Left lung (tissue), 10 donors: ENCODE results near the gene SAMM50. TPM values are rescaled to one million over a fixed set of nuclear protein-coding genes. Genes with fewer than 3 reads are reported as not detected.

Experiments used
- ATAC-seq: fragments of 200-7000 bp; cut with Tn5 transposase; one replicate; pipeline ENCODE4 v1.9.1; 2020; ENCODE audit warnings: moderate library complexity
- DNase-seq, 4 donors: peaks; one replicate each; pipeline ENCODE4 v3.0.0-alpha.2; 2013 to 2020
- H3K27ac ChIP-seq, 2 donors: fragments of 200-600 bp; sonication (generic) in 1 of 2; one replicate each; pipeline versions ENCODE4 v1.5.0 to v1.8.0; 2020 to 2021
- H3K27me3 ChIP-seq, 2 donors: fragments of 200-600 bp; sonication (generic) in 1 of 2; one replicate each; pipeline versions ENCODE4 v1.5.0 to v1.8.0; 2020 to 2021
- H3K36me3 ChIP-seq, 2 donors: fragments of 200-600 bp; sonication (generic) in 1 of 2; one replicate each; pipeline versions ENCODE4 v1.5.0 to v1.8.0; 2020 to 2021
- H3K4me1 ChIP-seq, 2 donors: fragments of 200-600 bp; one replicate each; pipeline ENCODE4 v1.8.0; 2021
- H3K4me3 ChIP-seq, 2 donors: fragments of 200-600 bp; sonication (generic) in 1 of 2; one replicate each; pipeline versions ENCODE4 v1.5.0 to v1.8.0; 2020 to 2021; ENCODE audit warnings: mild to moderate bottlenecking in 1 of 2
- H3K9me3 ChIP-seq, 2 donors: fragments of 200-600 bp; sonication (generic) in 1 of 2; one replicate each; pipeline versions ENCODE4 v1.5.0 to v1.8.0; 2020 to 2021
- intact Hi-C, 2 donors: fragments of 100-400 bp; cut with DNase I; formaldehyde crosslinking; loops; one replicate each; pipeline versions ENCODE4 v1.11.2 to v1.14.2; 2022
- polyA plus RNA-seq, 6 donors: library from polyadenylated mRNA; unstranded; fragments of 120-200 nt; gene quantifications; one replicate each; pipeline ENCODE4 v1.2.1, GENCODE V29; 2013; ENCODE audit not compliant: insufficient read length in 6 of 6
- total RNA-seq, 2 donors: library from RNA; stranded (reverse); fragmentation: NEBNext Ultra II Directional; extraction: Animal tissue kit (Norgen Biotek cat#: 25700); gene quantifications; one replicate each; pipeline ENCODE4 v1.2.1, GENCODE V29; 2021
- TF ChIP-seq, protein P1 (sequence below), 2 donors: fragments of 200-600 bp; sonication (generic) in 1 of 2; IDR thresholded peaks; one replicate each; pipeline versions ENCODE4 v1.5.0 to v1.8.0; 2021; ENCODE audit warnings: antibody characterized with exemption in 2 of 2
- donor health status: DM: no; HTN: yes; CAD: no.
- donor health status: DM: no; HTN: no; CAD: no.

Gene SAMM50
- total and polyA plus RNA-seq, 8 donors = 23.3 to 66.6 (median 62.3) TPM

DNA sequence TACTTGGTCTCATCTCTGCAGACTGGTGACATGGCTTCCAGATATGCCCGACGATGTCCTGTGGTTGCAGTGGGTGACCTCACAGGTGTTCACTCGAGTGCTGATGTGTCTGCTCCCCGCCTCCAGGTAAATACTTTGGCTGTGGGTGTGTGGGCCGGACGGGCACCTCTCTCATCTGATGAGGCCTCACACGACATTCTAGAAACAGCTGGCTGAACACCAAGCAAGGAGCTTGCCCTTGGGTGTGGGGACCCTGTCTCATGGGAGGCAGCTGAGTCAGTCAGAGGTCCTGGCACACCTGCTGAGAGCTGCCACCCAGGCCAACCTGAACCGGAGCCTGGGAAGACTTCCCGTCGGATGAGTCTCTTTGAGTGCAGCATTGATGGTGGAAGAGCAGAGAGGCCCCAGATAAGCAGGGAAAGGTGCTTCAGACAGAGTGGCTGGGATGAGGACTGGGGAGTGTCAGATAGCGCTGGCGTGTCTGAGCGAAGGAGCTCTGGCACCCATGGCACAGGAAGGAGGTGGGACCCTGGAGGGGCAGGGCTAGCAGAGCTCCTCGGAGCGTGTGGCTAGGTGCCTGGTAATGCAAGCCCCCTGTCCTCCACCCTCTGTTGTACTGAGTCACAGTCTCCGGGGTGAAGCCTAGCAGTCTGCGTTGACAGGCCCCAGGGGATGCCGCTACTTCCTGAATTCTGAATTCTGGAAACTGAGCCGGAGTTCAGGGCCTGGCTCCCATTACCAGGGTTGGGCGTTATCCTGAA lies 10.4 kb upstream of the SAMM50 start:
- Histone ChIP-seq H3K4me3 (no peak overlapping the region), H3K27ac (no peak overlapping the region), H3K36me3 (no peaks in the 10 kb centered on the region), H3K4me1 (no peaks in the 10 kb centered on the region), H3K9me3 (no peaks in the 10 kb centered on the region), H3K27me3 (peaks cover 0 to 15% of the 10 kb centered on the region in 2 donors)
- ATAC-seq (no peak), DNase-seq (no peak)
- intact Hi-C loops = no loop called here
- TF ChIP-seq, protein P1, sequence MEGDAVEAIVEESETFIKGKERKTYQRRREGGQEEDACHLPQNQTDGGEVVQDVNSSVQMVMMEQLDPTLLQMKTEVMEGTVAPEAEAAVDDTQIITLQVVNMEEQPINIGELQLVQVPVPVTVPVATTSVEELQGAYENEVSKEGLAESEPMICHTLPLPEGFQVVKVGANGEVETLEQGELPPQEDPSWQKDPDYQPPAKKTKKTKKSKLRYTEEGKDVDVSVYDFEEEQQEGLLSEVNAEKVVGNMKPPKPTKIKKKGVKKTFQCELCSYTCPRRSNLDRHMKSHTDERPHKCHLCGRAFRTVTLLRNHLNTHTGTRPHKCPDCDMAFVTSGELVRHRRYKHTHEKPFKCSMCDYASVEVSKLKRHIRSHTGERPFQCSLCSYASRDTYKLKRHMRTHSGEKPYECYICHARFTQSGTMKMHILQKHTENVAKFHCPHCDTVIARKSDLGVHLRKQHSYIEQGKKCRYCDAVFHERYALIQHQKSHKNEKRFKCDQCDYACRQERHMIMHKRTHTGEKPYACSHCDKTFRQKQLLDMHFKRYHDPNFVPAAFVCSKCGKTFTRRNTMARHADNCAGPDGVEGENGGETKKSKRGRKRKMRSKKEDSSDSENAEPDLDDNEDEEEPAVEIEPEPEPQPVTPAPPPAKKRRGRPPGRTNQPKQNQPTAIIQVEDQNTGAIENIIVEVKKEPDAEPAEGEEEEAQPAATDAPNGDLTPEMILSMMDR (IDR thresholded peaks at IDR 0.05) = no peak

DNA sequence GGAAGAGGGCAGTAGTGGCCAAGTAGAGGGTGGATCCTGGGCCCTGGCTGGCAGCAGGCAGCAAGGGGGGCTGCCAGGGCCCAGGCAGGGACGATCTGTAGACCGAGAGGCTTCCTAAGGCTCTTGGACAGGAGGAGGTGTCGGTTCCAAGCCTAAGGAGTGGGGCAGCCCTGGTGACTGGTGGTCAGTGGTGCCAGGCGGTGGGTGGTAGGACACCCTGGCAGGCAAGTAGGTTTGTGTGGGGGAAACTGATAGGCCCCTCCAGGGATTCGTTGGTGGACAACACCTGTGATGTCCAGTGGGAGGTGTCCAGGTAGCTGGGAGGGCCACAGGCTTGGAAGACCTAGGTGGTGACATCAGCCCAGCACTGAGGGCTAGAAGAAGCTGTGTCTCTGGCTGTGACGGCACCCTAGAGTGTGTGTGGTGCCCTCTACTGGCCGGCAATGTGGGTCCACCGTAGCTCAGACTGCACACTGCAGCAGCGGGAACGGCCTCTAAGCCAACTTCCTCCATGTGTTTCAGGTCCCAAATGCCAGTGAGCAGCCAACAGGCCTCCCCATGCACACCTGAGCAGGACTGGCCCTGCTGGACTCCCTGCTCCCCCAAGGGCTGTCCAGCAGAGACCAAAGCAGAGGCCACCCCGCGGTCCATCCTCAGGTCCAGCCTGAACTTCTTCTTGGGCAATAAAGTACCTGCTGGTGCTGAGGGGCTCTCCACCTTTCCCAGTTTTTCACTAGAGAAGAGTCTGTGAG lies 9.4 kb upstream of the SAMM50 start:
- H3K9me3 ChIP-seq = no peaks in the 10 kb centered on the region
- TF ChIP-seq, protein P1 (IDR thresholded peaks at IDR 0.05) = peak; percentile 36 to 70
- H3K4me3 ChIP-seq = no peak overlapping the region
- H3K27me3 ChIP-seq = peaks cover 0 to 15% of the 10 kb centered on the region in 2 donors
- DNase-seq (peak in 2 of 4 donors; percentile 57), ATAC-seq (peak; percentile 96)
- no peaks in the 10 kb centered on the region for H3K36me3 ChIP-seq
- intact Hi-C loops = no loop called here
- no peak overlapping the region for H3K27ac ChIP-seq
- H3K4me1 ChIP-seq = no peaks in the 10 kb centered on the region

DNA sequence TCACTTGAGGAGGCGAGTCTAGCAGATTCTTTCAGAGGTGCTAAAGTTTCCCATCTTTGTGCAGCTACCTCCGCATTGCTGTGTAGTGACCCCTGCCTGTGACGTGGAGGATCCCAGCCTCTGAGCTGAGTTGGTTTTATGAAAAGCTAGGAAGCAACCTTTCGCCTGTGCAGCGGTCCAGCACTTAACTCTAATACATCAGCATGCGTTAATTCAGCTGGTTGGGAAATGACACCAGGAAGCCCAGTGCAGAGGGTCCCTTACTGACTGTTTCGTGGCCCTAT lies 8.9 kb upstream of the SAMM50 start:
- TF ChIP-seq, protein P1 (IDR thresholded peaks at IDR 0.05) = no peak
- Histone ChIP-seq H3K27ac (no peak overlapping the region), H3K4me3 (no peak overlapping the region), H3K36me3 (no peaks in the 10 kb centered on the region), H3K4me1 (no peaks in the 10 kb centered on the region), H3K9me3 (no peaks in the 10 kb centered on the region), H3K27me3 (peaks cover 0 to 15% of the 10 kb centered on the region in 2 donors)
- ATAC-seq (no peak), DNase-seq (no peak)
- intact Hi-C loops = no loop called here

DNA sequence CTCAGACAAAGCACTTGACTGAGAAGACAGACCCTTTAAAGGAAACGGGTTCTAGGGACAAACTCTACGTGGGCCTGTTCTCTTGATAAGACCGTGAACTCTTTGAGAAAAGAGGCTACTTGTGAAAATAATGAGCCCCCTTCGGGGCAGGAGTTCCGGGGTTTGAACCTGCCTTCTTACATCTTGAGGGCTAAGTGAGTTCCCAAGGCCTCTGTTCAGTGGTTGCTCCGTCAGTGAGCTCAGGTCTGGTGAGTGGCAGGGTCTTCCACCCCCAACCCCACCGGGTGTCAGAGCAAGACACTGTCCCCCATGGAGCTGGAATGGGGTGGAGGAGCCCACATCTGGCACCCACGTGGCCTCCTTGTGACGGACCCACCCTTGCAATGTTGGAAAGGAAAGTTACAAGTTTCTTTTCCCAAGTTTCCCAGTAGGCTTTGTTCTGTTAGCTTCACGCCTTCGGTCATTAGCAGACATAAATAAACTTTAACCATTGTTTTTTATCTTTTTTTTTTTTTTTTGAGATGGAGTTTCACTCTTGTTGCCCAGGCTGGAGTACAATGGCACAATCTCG lies 6.3 kb upstream of the SAMM50 start:
- ATAC-seq (no peak), DNase-seq (no peak)
- Histone ChIP-seq H3K36me3 (no peaks in the 10 kb centered on the region), H3K9me3 (no peaks in the 10 kb centered on the region), H3K27ac (no peak overlapping the region), H3K27me3 (peaks cover 0 to 21% of the 10 kb centered on the region in 2 donors), H3K4me3 (no peak overlapping the region), H3K4me1 (peaks cover 0 to under 1% of the 10 kb centered on the region in 2 donors)
- intact Hi-C loops = no loop called here
- TF ChIP-seq, protein P1 (IDR thresholded peaks at IDR 0.05) = no peak

DNA sequence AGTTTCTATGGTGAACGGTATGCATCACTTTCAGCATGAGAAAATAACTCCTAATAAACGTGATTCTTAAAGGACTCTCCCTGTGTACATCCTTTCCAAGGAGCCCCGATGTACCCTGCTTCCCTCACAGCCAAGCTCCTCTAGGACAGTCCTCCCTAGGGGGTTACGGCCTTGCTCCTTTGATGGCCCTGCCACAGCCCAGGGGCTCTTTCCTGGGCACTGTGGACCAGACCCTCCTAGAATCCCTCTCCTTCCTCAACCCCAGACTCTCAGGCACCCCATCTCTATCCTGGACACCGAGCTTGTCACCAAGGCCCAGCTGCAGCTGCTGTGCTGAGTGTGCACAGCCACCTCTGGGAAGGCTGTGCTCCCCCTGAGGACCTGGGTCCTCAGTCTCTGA lies 3.9 kb upstream of the SAMM50 start:
- DNase-seq = no peak
- ATAC-seq = no peak
- H3K9me3 ChIP-seq = no peaks in the 10 kb centered on the region
- no peaks in the 10 kb centered on the region for H3K36me3 ChIP-seq
- H3K27ac ChIP-seq = no peak overlapping the region
- peaks cover 0 to 12% of the 10 kb centered on the region in 2 donors for H3K27me3 ChIP-seq
- intact Hi-C loops = no loop called here
- peaks cover 13 to 17% of the 10 kb centered on the region in 2 donors for H3K4me1 ChIP-seq
- H3K4me3 ChIP-seq = no peak overlapping the region
- TF ChIP-seq, protein P1 (IDR thresholded peaks at IDR 0.05) = no peak
